Measurements from ENCODE around the gene ZNF654. TPM values are rescaled to one million over a fixed set of nuclear protein-coding genes. Genes with fewer than 3 reads are reported as not detected.

The ZNF654 gene
- 8.4 and 12.0 TPM in 2 replicates for total RNA-seq

DNA sequence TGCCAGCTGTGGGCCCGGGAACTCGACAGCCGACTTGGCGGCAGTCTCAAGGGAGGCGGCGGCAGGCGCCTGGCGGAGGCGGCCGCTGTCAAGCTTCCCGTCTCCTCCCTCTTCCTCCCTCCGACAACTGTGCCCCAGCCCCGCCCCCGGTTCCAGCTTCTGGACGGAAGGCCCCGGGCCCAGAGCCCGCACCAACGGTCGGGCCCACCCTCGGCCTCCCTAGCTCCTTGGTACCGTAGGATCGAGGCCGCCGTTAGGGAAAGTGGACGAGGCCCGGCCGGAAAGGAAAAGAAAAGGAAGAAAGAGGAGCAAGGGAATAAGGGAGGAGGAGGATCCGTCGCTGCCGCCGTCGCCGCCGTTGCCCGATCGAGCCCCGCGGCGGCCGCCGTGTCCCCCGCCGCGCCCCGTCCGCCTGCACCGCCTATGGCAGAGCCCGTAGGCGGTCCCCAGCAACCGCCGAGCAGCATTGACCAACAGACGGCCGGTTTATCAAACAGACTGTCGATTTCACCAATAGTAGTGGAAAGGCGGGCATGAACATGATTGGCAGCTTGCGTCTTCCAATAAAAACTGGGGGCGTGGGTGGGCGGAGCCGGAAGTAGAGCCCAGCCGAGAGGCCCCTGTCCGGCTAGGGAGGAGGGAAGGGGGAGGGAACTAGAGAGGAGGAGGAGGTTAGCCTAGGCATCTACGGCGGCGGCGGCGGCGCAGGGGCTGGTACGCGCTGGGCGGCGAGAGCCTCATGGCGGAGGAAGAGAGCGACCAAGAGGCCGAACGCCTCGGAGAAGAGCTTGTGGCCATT lies at the start of gene ZNF654, which contains the start of gene CGGBP1:
ZNF654 (plus strand) TSS at position 675 of the 799 bp plus-strand sequence; CDS start at position 740, 65 bp downstream.
CGGBP1 (minus strand) TSS at position 425 of the 799 bp plus-strand sequence. CDS start 3,029 bp downstream, outside the sequence.

GRCh38 chr3:88149509-88150362 lies 90.7 kb downstream of the ZNF654 start, which contains the start of gene C3orf38:
Gene C3orf38, plus strand, starts transcription at chr3:88149959. Its CDS starts 94 bp downstream, at chr3:88150053.

Other genes starting within 250 kb of the ZNF654 start
- 31.7 and 34.1 TPM in 2 replicates for gene CGGBP1, start 250 bp upstream of the ZNF654 start, total RNA-seq
- gene C3orf38, start 90.7 kb downstream of the ZNF654 start, total RNA-seq, result 14.7 and 17.7 TPM in 2 replicates

Data from pericardium fibroblast (primary cell).